PC-3 (cell line): ENCODE data around the gene ACTN1. TPM values are rescaled to one million over a fixed set of nuclear protein-coding genes. Genes with fewer than 3 reads are reported as not detected.

Source experiments
- ATAC-seq: fragments of 200-7000 bp; cut with Tn5 transposase; 2 replicates; pipeline ENCODE4 v1.9.1; 2020; ENCODE audit warnings: mild to moderate bottlenecking, moderate library complexity
- BruUV-seq: library from RNA; stranded (reverse); fragments of 400-500 nt; replicated peaks from 2 replicates; lab custom pipeline; 2021; lab: Mats Ljungman, UMichigan
- CTCF ChIA-PET: fragments of 300-600 bp; sonication (Branson Sonifier 250); formaldehyde crosslinking; loops from one replicate; lab custom pipeline; 2022; ENCODE audit warnings: antibody characterized with exemption; lab: Charles Lee
- POLR2A ChIA-PET: fragments of 300-600 bp; sonication (Branson Sonifier 250); formaldehyde crosslinking; loops from one replicate; lab custom pipeline; 2022; ENCODE audit warnings: antibody characterized with exemption; ENCODE audit not compliant: unreplicated experiment; lab: Charles Lee
- DNase-seq: peaks from one replicate; pipeline ENCODE4 v3.0.0-alpha.2; 2015
- H2AFZ ChIP-seq: fragments of 300-600 bp; sonication (generic); 2 replicates; pipeline ENCODE4 v1.6.0; 2016; ENCODE audit warnings: antibody characterized with exemption, low read length
- H3F3A ChIP-seq: fragments of 300-600 bp; sonication (generic); one replicate; pipeline ENCODE4 v1.6.0; 2017; ENCODE audit warnings: antibody characterized with exemption, low read length, control low read depth, mild to moderate bottlenecking; ENCODE audit not compliant: unreplicated experiment
- H3K27ac ChIP-seq: fragments of 300-600 bp; sonication (generic); 2 replicates; pipeline ENCODE4 v1.5.1; 2016; ENCODE audit warnings: mild to moderate bottlenecking, low read length
- H3K27me3 ChIP-seq: fragments of 300-600 bp; sonication (generic); 2 replicates; pipeline ENCODE4 v1.6.1; 2016; ENCODE audit warnings: low read length, mixed read lengths
- H3K36me3 ChIP-seq: fragments of 300-600 bp; sonication (generic); 2 replicates; pipeline ENCODE4 v1.6.1; 2016; ENCODE audit warnings: low read depth, mixed run types, low read length, mixed read lengths
- H3K4me1 ChIP-seq: fragments of 300-600 bp; sonication (generic); 2 replicates; pipeline ENCODE4 v1.5.1; 2016; ENCODE audit warnings: low read length; ENCODE audit not compliant: insufficient read depth
- H3K4me2 ChIP-seq: fragments of 300-600 bp; sonication (generic); 2 replicates; pipeline ENCODE4 v1.6.0; 2016; ENCODE audit warnings: low read length
- H3K4me3 ChIP-seq: fragments of 300-600 bp; sonication (generic); 2 replicates; pipeline ENCODE4 v1.5.1; 2016; ENCODE audit warnings: mild to moderate bottlenecking, low read length, mixed read lengths
- H3K79me2 ChIP-seq: fragments of 300-600 bp; sonication (generic); 2 replicates; pipeline ENCODE4 v1.6.1; 2017; ENCODE audit warnings: low read length, mixed read lengths
- H3K9ac ChIP-seq: fragments of 300-600 bp; sonication (generic); 2 replicates; pipeline ENCODE4 v1.6.0; 2016; ENCODE audit warnings: mild to moderate bottlenecking, low read length
- H3K9me2 ChIP-seq: fragments of 300-600 bp; sonication (generic); replicated peaks from 2 replicates; pipeline ENCODE4 v1.6.1; 2016; ENCODE audit warnings: mixed run types, low read length, mixed read lengths
- H3K9me3 ChIP-seq: fragments of 300-600 bp; sonication (generic); 2 replicates; pipeline ENCODE4 v1.6.1; 2016; ENCODE audit warnings: low read length, mixed read lengths
- H4K20me1 ChIP-seq: fragments of 300-600 bp; sonication (generic); 2 replicates; pipeline ENCODE4 v1.6.1; 2016; ENCODE audit warnings: low read length, mixed read lengths
- EZH2 ChIP-seq: fragments of 300-600 bp; sonication (generic); IDR thresholded peaks from one replicate; pipeline ENCODE4 v1.6.1; 2017; ENCODE audit warnings: antibody characterized with exemption, mild to moderate bottlenecking, low read length; ENCODE audit not compliant: unreplicated experiment
- EZH2phosphoT487 ChIP-seq: fragments of 300-600 bp; sonication (generic); IDR thresholded peaks from 2 replicates; pipeline ENCODE4 v1.6.1; 2018; ENCODE audit warnings: mild to moderate bottlenecking, antibody characterized with exemption, low read length, borderline replicate concordance
- intact Hi-C: fragments of 100-400 bp; cut with micrococcal nuclease; formaldehyde crosslinking; loops from 2 replicates; pipeline ENCODE4 v1.9.0; 2023
- total RNA-seq: library from RNA; depleted of rRNA; stranded (reverse); fragments of >200 nt; gene quantifications from 2 replicates; pipeline ENCODE4 v1.2.3, GENCODE V29; 2014
- TF ChIP-seq, protein P1 (sequence below): fragments of 300-600 bp; sonication (generic); conservative IDR thresholded peaks from 2 replicates; pipeline ENCODE4 v1.5.1; 2017; ENCODE audit warnings: antibody characterized with exemption, low read depth, mild to moderate bottlenecking, low read length

The ACTN1 gene
- total RNA-seq, 1 experiment from 2014 or later, result 303 TPM

- no peak overlapping the region for H3K4me2 ChIP-seq
- no peaks in the 10 kb centered on the region for H3K27me3 ChIP-seq
- H3K4me1 ChIP-seq, result no peaks in the 10 kb centered on the region
- peaks cover 77% of the 10 kb centered on the region for H3K36me3 ChIP-seq
- TF ChIP-seq EZH2phosphoT487 (no peak), EZH2 (no peak)
- TF ChIP-seq, protein P1, sequence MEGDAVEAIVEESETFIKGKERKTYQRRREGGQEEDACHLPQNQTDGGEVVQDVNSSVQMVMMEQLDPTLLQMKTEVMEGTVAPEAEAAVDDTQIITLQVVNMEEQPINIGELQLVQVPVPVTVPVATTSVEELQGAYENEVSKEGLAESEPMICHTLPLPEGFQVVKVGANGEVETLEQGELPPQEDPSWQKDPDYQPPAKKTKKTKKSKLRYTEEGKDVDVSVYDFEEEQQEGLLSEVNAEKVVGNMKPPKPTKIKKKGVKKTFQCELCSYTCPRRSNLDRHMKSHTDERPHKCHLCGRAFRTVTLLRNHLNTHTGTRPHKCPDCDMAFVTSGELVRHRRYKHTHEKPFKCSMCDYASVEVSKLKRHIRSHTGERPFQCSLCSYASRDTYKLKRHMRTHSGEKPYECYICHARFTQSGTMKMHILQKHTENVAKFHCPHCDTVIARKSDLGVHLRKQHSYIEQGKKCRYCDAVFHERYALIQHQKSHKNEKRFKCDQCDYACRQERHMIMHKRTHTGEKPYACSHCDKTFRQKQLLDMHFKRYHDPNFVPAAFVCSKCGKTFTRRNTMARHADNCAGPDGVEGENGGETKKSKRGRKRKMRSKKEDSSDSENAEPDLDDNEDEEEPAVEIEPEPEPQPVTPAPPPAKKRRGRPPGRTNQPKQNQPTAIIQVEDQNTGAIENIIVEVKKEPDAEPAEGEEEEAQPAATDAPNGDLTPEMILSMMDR, result no peak
- no peak for DNase-seq
- no peaks in the 10 kb centered on the region for H4K20me1 ChIP-seq
- intact Hi-C loops, result no loop called here
- ChIA-PET CTCF (no interaction called here), POLR2A (no interaction called here)
- H3K9ac ChIP-seq, result no peak overlapping the region
- BruUV-seq, result no TSS peak
- H3K79me2 ChIP-seq, result no peaks in the 10 kb centered on the region
- no peak overlapping the region for H3K4me3 ChIP-seq
- no peak overlapping the region for H2AFZ ChIP-seq
- no peaks in the 10 kb centered on the region for H3K9me3 ChIP-seq
- H3K9me2 ChIP-seq, result no peaks in the 10 kb centered on the region
- no peak for ATAC-seq
- H3F3A ChIP-seq, result peaks cover 4% of the 10 kb centered on the region
- H3K27ac ChIP-seq, result no peak overlapping the region
These were observed 105.7 kb downstream of the ACTN1 start for GRCh38 chr14:68873376-68873775.

DNA sequence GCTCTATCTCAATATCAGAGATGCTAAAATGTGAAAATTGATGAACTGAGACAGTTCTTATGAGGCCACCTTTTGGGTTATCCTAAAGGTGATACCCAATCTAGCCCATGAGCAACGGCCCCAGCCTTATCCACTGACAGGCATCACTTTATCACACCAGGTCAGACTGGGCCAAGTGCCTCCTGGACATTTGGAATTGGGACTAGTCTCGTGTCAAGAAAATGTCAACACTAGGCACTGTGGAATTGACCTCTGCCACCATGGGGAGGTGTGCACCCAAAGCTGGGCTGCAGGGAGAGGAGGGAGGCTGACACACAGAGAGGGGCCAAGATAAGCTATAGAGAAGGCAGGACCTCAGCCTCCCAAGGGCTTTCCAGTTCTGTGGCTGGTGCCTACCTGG lies 107.7 kb downstream of the ACTN1 start:
- Histone ChIP-seq H3K9me2 (no peaks in the 10 kb centered on the region), H3K4me2 (no peak overlapping the region), H3K4me1 (no peaks in the 10 kb centered on the region), H3K27me3 (no peaks in the 10 kb centered on the region), H3K36me3 (peaks cover 58% of the 10 kb centered on the region), H3K9ac (no peak overlapping the region), H3K9me3 (no peaks in the 10 kb centered on the region), H4K20me1 (no peaks in the 10 kb centered on the region), H3K4me3 (no peak overlapping the region), H2AFZ (no peak overlapping the region), H3K79me2 (no peaks in the 10 kb centered on the region), H3F3A (peaks cover 4% of the 10 kb centered on the region), H3K27ac (no peak overlapping the region)
- ChIA-PET CTCF (no interaction called here), POLR2A (no interaction called here)
- intact Hi-C loops, result no loop called here
- no peak for DNase-seq
- no peak for ATAC-seq
- BruUV-seq, result no TSS peak
- TF ChIP-seq, protein P1, result no peak
- TF ChIP-seq EZH2phosphoT487 (no peak), EZH2 (no peak)

DNA sequence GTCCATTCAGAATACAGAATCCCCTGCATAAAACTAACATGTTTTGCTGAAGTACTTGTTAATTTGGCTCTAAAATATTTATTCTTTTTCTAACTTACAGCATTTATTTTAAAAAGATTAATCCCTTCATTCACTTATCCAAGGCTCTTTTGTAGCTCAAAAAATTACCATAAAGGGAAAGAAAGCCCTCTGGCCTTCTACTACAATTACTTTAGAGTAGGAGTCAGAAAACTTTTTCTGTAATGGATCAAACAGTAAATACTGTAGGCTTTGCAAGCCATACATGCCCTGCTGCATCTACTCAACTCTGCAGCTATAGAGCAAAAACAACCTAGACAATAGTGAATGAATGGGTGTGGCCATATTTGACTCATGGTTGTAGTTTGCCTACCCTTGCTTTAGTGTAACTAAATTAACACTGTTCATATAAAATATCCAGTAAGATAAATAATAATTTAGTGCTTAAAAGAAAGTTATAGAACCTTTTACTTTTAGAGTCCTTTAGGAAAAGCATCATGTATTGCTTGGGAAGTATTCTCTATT lies 112.0 kb downstream of the ACTN1 start:
- DNase-seq (no peak), ATAC-seq (peak; percentile 53)
- H3K4me1 ChIP-seq, result no peaks in the 10 kb centered on the region
- no peaks in the 10 kb centered on the region for H3K9me2 ChIP-seq
- CTCF ChIA-PET, result no interaction called here
- H3K9ac ChIP-seq, result no peak overlapping the region
- peaks cover 30% of the 10 kb centered on the region for H3K36me3 ChIP-seq
- BruUV-seq, result no TSS peak
- peaks cover 6% of the 10 kb centered on the region; the same call in 1 of the 2 replicates for H3K9me3 ChIP-seq
- H3K4me3 ChIP-seq, result no peak overlapping the region
- peaks cover 4% of the 10 kb centered on the region for H3F3A ChIP-seq
- H3K79me2 ChIP-seq, result no peaks in the 10 kb centered on the region
- H3K27me3 ChIP-seq, result no peaks in the 10 kb centered on the region
- H2AFZ ChIP-seq, result no peak overlapping the region
- TF ChIP-seq EZH2phosphoT487 (no peak), EZH2 (no peak)
- TF ChIP-seq, protein P1, result no peak
- H3K27ac ChIP-seq, result no peak overlapping the region
- intact Hi-C loops, result loop anchor here (10.0 kb wide), 1 partner anchor 598 kb away; no protein-coding TSS in a partner anchor
- no peak overlapping the region for H3K4me2 ChIP-seq
- H4K20me1 ChIP-seq, result no peaks in the 10 kb centered on the region
- POLR2A ChIA-PET, result no interaction called here
